ENCODE results near the gene RAB3A. TPM values are rescaled to one million over a fixed set of nuclear protein-coding genes. Genes with fewer than 3 reads are reported as not detected.
"Not testable (repeated sequence)": the region's sequence is repeated elsewhere in the genome, so short reads cannot be mapped to it uniquely, and the experiment has no call there.

RAB3A gene
- total RNA-seq, 1 experiment from 2014 or later = 6.7 TPM

- H3K9me3 ChIP-seq (ENCODE audit: low read length) = no peaks in the 10 kb centered on the region
- H3K9me2 ChIP-seq (replicated peaks; ENCODE audit: low read length) = no peaks in the 10 kb centered on the region
- POLR2A ChIA-PET (ENCODE audit: unreplicated experiment) = no interaction called here
- peak overlapping the region; percentile 15; the same call in 1 of the 2 replicates for H3K4me2 ChIP-seq (ENCODE audit: low read length)
- no TSS peak for BruUV-seq (replicated peaks)
- H3F3A ChIP-seq (ENCODE audit: low read length, unreplicated experiment) = no peaks in the 10 kb centered on the region
- no peaks in the 10 kb centered on the region for H4K20me1 ChIP-seq (ENCODE audit: low read length)
- peak; percentile 78 for ATAC-seq
- TF ChIP-seq EZH2 (IDR thresholded peaks at IDR 0.05; ENCODE audit: low read length, unreplicated experiment) = no peak
- TF ChIP-seq CTCF (conservative IDR thresholded peaks at IDR 0.05; ENCODE audit: low read depth, low read length) = no peak
- no peak for TF ChIP-seq EZH2phosphoT487 (IDR thresholded peaks at IDR 0.05; ENCODE audit: borderline replicate concordance, low read length)
- intact Hi-C loops (cut with micrococcal nuclease) = no loop called here
- no peak overlapping the region for H3K27ac ChIP-seq (ENCODE audit: low read length)
- H3K4me3 ChIP-seq (ENCODE audit: low read length) = no peak overlapping the region
- no peaks in the 10 kb centered on the region for H3K27me3 ChIP-seq (ENCODE audit: low read length)
- no peak overlapping the region for H3K9ac ChIP-seq (ENCODE audit: low read length)
- H3K36me3 ChIP-seq (ENCODE audit: low read depth, low read length) = no peaks in the 10 kb centered on the region
- peak; percentile 61 for DNase-seq
- no peaks in the 10 kb centered on the region for H3K79me2 ChIP-seq (ENCODE audit: low read length)
- CTCF ChIA-PET = no interaction called here
- H2AFZ ChIP-seq (ENCODE audit: low read length) = peak overlapping the region; percentile 6; the same call in 1 of the 2 replicates
- H3K4me1 ChIP-seq (ENCODE audit: insufficient read depth, low read length) = peaks cover 4% of the 10 kb centered on the region
These were observed 11.1 kb upstream of the RAB3A start for GRCh38 chr19:18214779-18215433.

- H3K9me2 ChIP-seq (replicated peaks; ENCODE audit: low read length) = no peaks in the 10 kb centered on the region
- BruUV-seq (replicated peaks) = no TSS peak
- no peak overlapping the region for H3K27ac ChIP-seq (ENCODE audit: low read length)
- no peaks in the 10 kb centered on the region for H3K9me3 ChIP-seq (ENCODE audit: low read length)
- no peak overlapping the region for H3K9ac ChIP-seq (ENCODE audit: low read length)
- H2AFZ ChIP-seq (ENCODE audit: low read length) = no peak overlapping the region
- POLR2A ChIA-PET (ENCODE audit: unreplicated experiment) = no interaction called here
- peaks cover 8% of the 10 kb centered on the region for H3K4me1 ChIP-seq (ENCODE audit: insufficient read depth, low read length)
- H3K27me3 ChIP-seq (ENCODE audit: low read length) = no peaks in the 10 kb centered on the region
- TF ChIP-seq EZH2 (IDR thresholded peaks at IDR 0.05; ENCODE audit: low read length, unreplicated experiment) = no peak
- TF ChIP-seq CTCF (conservative IDR thresholded peaks at IDR 0.05; ENCODE audit: low read depth, low read length) = no peak
- no peak for TF ChIP-seq EZH2phosphoT487 (IDR thresholded peaks at IDR 0.05; ENCODE audit: borderline replicate concordance, low read length)
- ATAC-seq = no peak
- H3K79me2 ChIP-seq (ENCODE audit: low read length) = no peaks in the 10 kb centered on the region
- no peaks in the 10 kb centered on the region for H3F3A ChIP-seq (ENCODE audit: low read length, unreplicated experiment)
- no peak overlapping the region for H3K4me3 ChIP-seq (ENCODE audit: low read length)
- intact Hi-C loops (cut with micrococcal nuclease) = no loop called here
- no peak for DNase-seq
- CTCF ChIA-PET = no interaction called here
- no peak overlapping the region for H3K4me2 ChIP-seq (ENCODE audit: low read length)
- no peaks in the 10 kb centered on the region for H4K20me1 ChIP-seq (ENCODE audit: low read length)
- H3K36me3 ChIP-seq (ENCODE audit: low read depth, low read length) = no peaks in the 10 kb centered on the region
These were observed 7.8 kb upstream of the RAB3A start for GRCh38 chr19:18211683-18212082.

GRCh38 chr19:18209912-18210311, 6.1 kb upstream of the RAB3A start:
- H3K9me2 ChIP-seq (replicated peaks; ENCODE audit: low read length); DNase-seq; H3K4me2 ChIP-seq (ENCODE audit: low read length); H3K79me2 ChIP-seq (ENCODE audit: low read length); H3F3A ChIP-seq (ENCODE audit: low read length, unreplicated experiment); H3K9me3 ChIP-seq (ENCODE audit: low read length); H3K4me1 ChIP-seq (ENCODE audit: insufficient read depth, low read length); H4K20me1 ChIP-seq (ENCODE audit: low read length); H3K27ac ChIP-seq (ENCODE audit: low read length); H3K36me3 ChIP-seq (ENCODE audit: low read depth, low read length); BruUV-seq (replicated peaks); POLR2A ChIA-PET (ENCODE audit: unreplicated experiment); H3K27me3 ChIP-seq (ENCODE audit: low read length); H3K4me3 ChIP-seq (ENCODE audit: low read length); H3K9ac ChIP-seq (ENCODE audit: low read length); ATAC-seq; H2AFZ ChIP-seq (ENCODE audit: low read length): not testable (repeated sequence)
- intact Hi-C loops (cut with micrococcal nuclease) = loop anchor here (10.0 kb wide), 2 partner anchors 115 to 205 kb away; partner anchors contain the start of genes LSM4 and SSBP4
- CTCF ChIA-PET = interaction anchor here (0.6 kb wide), 1 partner anchor 170 kb away, joined by 3 read pairs; no protein-coding TSS in a partner anchor
